B cell (primary cell): ENCODE data around the gene GNG3. TPM values are rescaled to one million over a fixed set of nuclear protein-coding genes. Genes with fewer than 3 reads are reported as not detected.

Source experiments
- ATAC-seq: fragments of 200-7000 bp; cut with Tn5 transposase; one replicate; pipeline ENCODE4 v1.10.0; 2021; ENCODE audit warnings: low read depth, mild to moderate bottlenecking, moderate number of reproducible peaks, moderate library complexity
- CTCF ChIA-PET: fragments of 350-600 bp; sonication (Branson Sonifier 250); formaldehyde crosslinking; loops from one replicate; lab custom pipeline; 2021; ENCODE audit warnings: antibody characterized with exemption, inconsistent platforms; lab: Charles Lee
- POLR2A ChIA-PET: fragments of 350-600 bp; sonication (Branson Sonifier 250); formaldehyde crosslinking; loops from one replicate; lab custom pipeline; 2021; ENCODE audit warnings: antibody characterized with exemption; lab: Charles Lee
- DNase-seq: peaks from one replicate; pipeline ENCODE4 v3.0.0; 2013
- H2AFZ ChIP-seq: 2 replicates; pipeline ENCODE4 v1.6.1; 2012; ENCODE audit warnings: mild to moderate bottlenecking, low read depth, low read length; ENCODE audit not compliant: insufficient read depth, poor library complexity, severe bottlenecking
- H3K27ac ChIP-seq, 2 donors: 1 replicate in 1 of 2; 2 replicates in 1 of 2; pipeline ENCODE4 v1.5.1; 2012 to 2013; ENCODE audit warnings: low read length in 2 of 2, mild to moderate bottlenecking in 2 of 2, moderate library complexity in 1 of 2
- H3K27me3 ChIP-seq, 4 experiments: fragments of 200-600 bp in 1 of 4; sonication (generic) in 1 of 4; replicated peaks in 1 of 4; 1 replicate in 2 of 4; 2 replicates in 2 of 4; pipeline versions ENCODE4 v1.6.1 to v1.7.0; 2013 to 2016; ENCODE audit warnings: low read length in 3 of 4, mild to moderate bottlenecking in 2 of 4, mixed read lengths in 1 of 4, moderate library complexity in 1 of 4; ENCODE audit not compliant: insufficient read depth in 4 of 4, control insufficient read depth in 3 of 4; ENCODE audit errors: control extremely low read depth in 1 of 4
- H3K36me3 ChIP-seq, 2 experiments: replicated peaks in 1 of 2; 1 replicate in 1 of 2; 2 replicates in 1 of 2; pipeline versions ENCODE4 v1.6.1 to v1.7.1; 2013; ENCODE audit warnings: low read length in 1 of 2; ENCODE audit not compliant: insufficient read depth in 2 of 2, control insufficient read depth in 1 of 2; ENCODE audit errors: control extremely low read depth in 1 of 2, extremely low read depth in 1 of 2
- H3K4me1 ChIP-seq, 2 donors: fragments of 200-600 bp in 1 of 2; sonication (generic) in 1 of 2; 1 replicate in 1 of 2; 2 replicates in 1 of 2; pipeline versions ENCODE4 v1.5.1 to v1.6.1; 2013 to 2017; ENCODE audit warnings: low read length in 2 of 2; ENCODE audit not compliant: control insufficient read depth in 2 of 2, insufficient read depth in 2 of 2
- H3K4me2 ChIP-seq: replicated peaks from 2 replicates; pipeline ENCODE3; 2012; ENCODE audit warnings: mild to moderate bottlenecking, low read depth, low read length; ENCODE audit not compliant: poor library complexity, severe bottlenecking
- H3K4me3 ChIP-seq, 5 experiments: fragments of 200-600 bp in 1 of 5; sonication (generic) in 1 of 5; 1 replicate in 3 of 5; 2 replicates in 2 of 5; pipeline versions ENCODE4 v1.5.1 to v1.7.0; 2011 to 2016; ENCODE audit warnings: low read length in 4 of 5, mild to moderate bottlenecking in 4 of 5, low read depth in 2 of 5, control low read depth in 1 of 5, moderate library complexity in 1 of 5; ENCODE audit not compliant: insufficient read depth in 1 of 5; ENCODE audit errors: control extremely low read depth in 1 of 5, extremely low read depth in 1 of 5
- H3K79me2 ChIP-seq: fragments of 200-600 bp; sonication (generic); one replicate; pipeline ENCODE4 v1.6.0; 2016; ENCODE audit warnings: low read length; ENCODE audit not compliant: control insufficient read depth, insufficient read depth
- H3K9ac ChIP-seq: fragments of 200-600 bp; sonication (generic); 2 replicates; pipeline ENCODE4 v1.6.1; 2017; ENCODE audit warnings: mild to moderate bottlenecking, low read length, moderate library complexity
- H3K9me3 ChIP-seq, 3 donors: one replicate each; pipeline versions ENCODE4 v1.6.1 to v1.7.1; 2013; ENCODE audit warnings: low read length in 2 of 3; ENCODE audit not compliant: control insufficient read depth in 2 of 3, insufficient read depth in 1 of 3; ENCODE audit errors: control extremely low read depth in 1 of 3
- H4K20me1 ChIP-seq: 2 replicates; pipeline ENCODE4 v1.6.0; 2012; ENCODE audit warnings: mild to moderate bottlenecking, low read length; ENCODE audit not compliant: insufficient read depth, control insufficient read depth, poor library complexity, severe bottlenecking
- H3K27ac Mint-ChIP-seq: one replicate; pipeline ENCODE4 v1.8.0; 2021; ENCODE audit warnings: mixed read lengths
- H3K27me3 Mint-ChIP-seq: one replicate; pipeline ENCODE4 v1.8.0; 2021; ENCODE audit warnings: mixed read lengths
- H3K4me1 Mint-ChIP-seq: one replicate; pipeline ENCODE4 v1.8.0; 2021; ENCODE audit warnings: mixed read lengths
- H3K4me3 Mint-ChIP-seq: one replicate; pipeline ENCODE4 v1.8.0; 2021; ENCODE audit warnings: mixed read lengths
- H3K9me3 Mint-ChIP-seq: one replicate; pipeline ENCODE4 v1.8.0; 2022; ENCODE audit warnings: mixed read lengths; ENCODE audit not compliant: insufficient read depth
- EZH2 ChIP-seq: IDR thresholded peaks from 2 replicates; pipeline ENCODE4 v1.6.1; 2012; ENCODE audit warnings: borderline replicate concordance, low read depth, mild to moderate bottlenecking, moderate library complexity, low read length; ENCODE audit not compliant: insufficient read depth, poor library complexity, severe bottlenecking
- whole genome bisulfite sequencing: methylation state at CpG from one replicate; pipeline ENCODE4 v1.1.5; 2013; ENCODE audit warnings: missing lambda C conversion rate; ENCODE audit not compliant: insufficient coverage; 5-methylcytosine and 5-hydroxymethylcytosine counted together
- intact Hi-C: fragments of 100-400 bp; cut with micrococcal nuclease; formaldehyde crosslinking; loops from one replicate; pipeline ENCODE4 v1.10.0; 2022
- polyA plus RNA-seq: library from polyadenylated mRNA; depleted of rRNA; stranded (reverse); fragments of >200 nt; gene quantifications from 2 replicates; pipeline ENCODE4 v1.2.3, GENCODE V29; 2012
- total RNA-seq, 2 donors: library from RNA; stranded (reverse); fragments of 120-200 nt in 1 of 2; gene quantifications; 1 replicate in 1 of 2; 2 replicates in 1 of 2; pipeline versions ENCODE4 v1.2.3 to v1.2.4, GENCODE V29; 2013 to 2022
- TF ChIP-seq, protein P1 (sequence below): fragments of 200-600 bp; IDR thresholded peaks from one replicate; pipeline ENCODE4 v1.8.0; 2022; ENCODE audit warnings: antibody characterized with exemption, mild to moderate bottlenecking

Gene GNG3
- total and polyA plus RNA-seq, 2 donors (not counting 1 experiment from before 2014, with no cell fraction given), result 2.1 to 5.5 TPM

DNA sequence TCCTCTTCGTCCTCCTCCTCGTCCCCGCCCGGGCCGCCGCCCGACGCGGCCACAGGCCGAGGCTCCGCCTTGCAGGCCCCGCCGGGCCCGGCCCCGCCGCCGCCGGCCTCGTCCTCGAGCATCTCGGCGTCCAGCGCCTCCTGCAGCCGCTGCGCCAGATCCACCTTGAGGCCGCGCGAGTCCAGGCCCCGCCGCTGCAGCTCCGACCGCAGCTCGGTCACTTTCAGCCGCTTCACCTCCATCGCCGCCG is 19.4 kb downstream of the GNG3 start:
- H3K9me3 Mint-ChIP-seq, result no peaks in the 10 kb centered on the region
- peaks cover 37 to 41% of the 10 kb centered on the region in 2 donors for H3K4me1 ChIP-seq
- peaks cover 55% of the 10 kb centered on the region for H3K4me1 Mint-ChIP-seq

More for the DNA sequence above, 19.4 kb downstream of the GNG3 start:
- peak overlapping the region; percentile 95 for H3K4me3 Mint-ChIP-seq
- Histone ChIP-seq H3K9ac (peak overlapping the region; percentile 93), H3K27me3 (no peaks in the 10 kb centered on the region), H3K36me3 (peaks cover 3 to 29% of the 10 kb centered on the region in 2 experiments), H4K20me1 (peaks cover 58% of the 10 kb centered on the region), H3K4me2 (peak overlapping the region; percentile 91), H2AFZ (peak overlapping the region; percentile 91), H3K9me3 (no peaks in the 10 kb centered on the region), H3K79me2 (peaks cover 81% of the 10 kb centered on the region), H3K27ac (peak overlapping the region; percentile 40 to 90), H3K4me3 (peak overlapping the region; percentile 94 to 100 (median 99))
- TF ChIP-seq, protein P1, sequence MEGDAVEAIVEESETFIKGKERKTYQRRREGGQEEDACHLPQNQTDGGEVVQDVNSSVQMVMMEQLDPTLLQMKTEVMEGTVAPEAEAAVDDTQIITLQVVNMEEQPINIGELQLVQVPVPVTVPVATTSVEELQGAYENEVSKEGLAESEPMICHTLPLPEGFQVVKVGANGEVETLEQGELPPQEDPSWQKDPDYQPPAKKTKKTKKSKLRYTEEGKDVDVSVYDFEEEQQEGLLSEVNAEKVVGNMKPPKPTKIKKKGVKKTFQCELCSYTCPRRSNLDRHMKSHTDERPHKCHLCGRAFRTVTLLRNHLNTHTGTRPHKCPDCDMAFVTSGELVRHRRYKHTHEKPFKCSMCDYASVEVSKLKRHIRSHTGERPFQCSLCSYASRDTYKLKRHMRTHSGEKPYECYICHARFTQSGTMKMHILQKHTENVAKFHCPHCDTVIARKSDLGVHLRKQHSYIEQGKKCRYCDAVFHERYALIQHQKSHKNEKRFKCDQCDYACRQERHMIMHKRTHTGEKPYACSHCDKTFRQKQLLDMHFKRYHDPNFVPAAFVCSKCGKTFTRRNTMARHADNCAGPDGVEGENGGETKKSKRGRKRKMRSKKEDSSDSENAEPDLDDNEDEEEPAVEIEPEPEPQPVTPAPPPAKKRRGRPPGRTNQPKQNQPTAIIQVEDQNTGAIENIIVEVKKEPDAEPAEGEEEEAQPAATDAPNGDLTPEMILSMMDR, result no peak
- TF ChIP-seq EZH2, result no peak
- WGBS, result 1% methylated on average over 37 of the region's 37 CpGs
- ChIA-PET CTCF (interaction anchor here (0.6 to 5.5 kb wide), 10 partner anchors 18 to 197 kb away, joined by 3 to 34 read pairs (median 4); partner anchors contain the start of genes BSCL2, SLC3A2, TMEM179B and ZBTB3), POLR2A (interaction anchor here (0.8 to 4.9 kb wide), 21 partner anchors 13 to 154 kb away, joined by 3 to 75 read pairs (median 8); partner anchors contain the start of genes BSCL2, C11orf98, CSKMT and GNG3)
- intact Hi-C loops, result loop anchor here (1.0 to 2.0 kb wide), 11 partner anchors 18 to 154 kb away; partner anchors contain the start of genes EML3, ROM1, SLC3A2 and STX5
- ATAC-seq (no peak), DNase-seq (no peak)
- H3K27me3 Mint-ChIP-seq, result no peaks in the 10 kb centered on the region
- H3K27ac Mint-ChIP-seq, result peak overlapping the region; percentile 99
